ENCODE results near the gene SNRPB2.

GRCh38 chr20:16759181-16759563 is 29.3 kb downstream of the SNRPB2 start:
- TF ChIP-seq CTCF (IDR thresholded peaks at IDR 0.05 in 2 of 3, conservative IDR thresholded peaks at IDR 0.05 in 1 of 3; ENCODE audit: borderline replicate concordance in 1 of 3, insufficient read depth in 1 of 3, low read depth in 2 of 3, low read length in 2 of 3) = no peak
- no peak for TF ChIP-seq EZH2 (IDR thresholded peaks at IDR 0.05)
- no peak for TF ChIP-seq TCF7L2 (IDR thresholded peaks at IDR 0.05; ENCODE audit: borderline replicate concordance, extremely low read depth, insufficient read depth, insufficient read length)
